NCI-H1048 (cell line): ENCODE results near the gene GATB.

Experiments used
- DNase-seq: peaks from one replicate; lab custom pipeline; 2025; lab: John Stamatoyannopoulos, UW

Gene GATB

DNA sequence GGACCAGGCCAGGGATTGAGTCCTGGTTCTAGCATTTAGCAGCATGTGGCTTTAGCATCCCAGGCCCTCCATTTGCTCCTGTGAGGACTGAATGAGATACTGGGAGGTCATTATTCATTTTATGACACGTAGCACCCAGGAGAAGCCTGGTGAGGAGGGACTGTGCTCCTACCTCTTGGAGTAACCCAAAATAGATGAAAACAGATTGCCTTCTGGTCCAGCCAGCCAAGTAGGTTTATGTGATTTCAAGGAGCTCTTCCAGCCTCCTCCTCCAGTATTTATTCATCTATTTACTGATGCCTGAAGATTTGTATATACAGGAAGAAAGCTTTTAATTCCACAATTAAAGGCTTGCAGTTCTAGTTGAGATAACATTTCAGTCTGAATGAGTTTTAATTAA, 109.3 kb downstream of the GATB start:
- no peak for DNase-seq

DNA sequence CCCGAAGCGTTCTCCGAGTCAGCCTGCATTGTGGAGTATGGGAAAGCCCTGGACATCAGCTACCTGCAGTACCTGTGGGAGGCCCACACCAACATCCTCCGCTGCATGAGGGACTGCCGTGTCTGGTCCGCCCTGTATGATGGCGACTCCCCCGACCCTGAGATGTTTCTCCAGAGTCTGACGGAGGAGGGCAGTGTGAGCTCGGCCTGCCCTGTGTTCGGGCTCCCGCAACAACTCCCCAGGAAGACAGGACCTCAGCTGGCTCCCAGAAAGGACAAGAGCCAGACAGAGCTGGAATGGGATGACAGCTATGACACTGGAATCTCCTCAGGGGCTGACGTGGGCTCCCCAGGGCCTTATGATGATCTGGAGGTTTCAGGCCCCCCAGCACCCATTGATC, 111.3 kb downstream of the GATB start:
- no peak for DNase-seq

DNA sequence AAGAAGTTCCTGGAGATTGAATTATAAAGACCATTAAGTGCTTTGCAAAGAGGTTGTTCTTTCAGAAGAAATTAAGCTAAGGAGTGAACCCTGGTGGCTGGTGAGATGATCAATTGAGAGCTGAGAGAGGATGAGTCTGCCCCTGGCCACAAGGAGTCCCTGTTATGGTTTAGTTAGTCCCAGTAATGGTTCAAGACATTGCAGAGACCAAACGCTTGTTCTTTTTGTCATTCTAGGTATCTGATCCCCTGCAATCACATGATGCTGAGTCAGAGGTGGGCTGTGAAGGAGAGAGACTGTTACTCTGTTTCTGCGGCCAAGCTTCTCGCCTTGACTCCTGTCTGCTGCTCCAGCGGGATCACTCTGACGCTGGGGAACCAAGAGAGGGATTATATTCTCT, 114.5 kb downstream of the GATB start:
- no peak for DNase-seq

DNA sequence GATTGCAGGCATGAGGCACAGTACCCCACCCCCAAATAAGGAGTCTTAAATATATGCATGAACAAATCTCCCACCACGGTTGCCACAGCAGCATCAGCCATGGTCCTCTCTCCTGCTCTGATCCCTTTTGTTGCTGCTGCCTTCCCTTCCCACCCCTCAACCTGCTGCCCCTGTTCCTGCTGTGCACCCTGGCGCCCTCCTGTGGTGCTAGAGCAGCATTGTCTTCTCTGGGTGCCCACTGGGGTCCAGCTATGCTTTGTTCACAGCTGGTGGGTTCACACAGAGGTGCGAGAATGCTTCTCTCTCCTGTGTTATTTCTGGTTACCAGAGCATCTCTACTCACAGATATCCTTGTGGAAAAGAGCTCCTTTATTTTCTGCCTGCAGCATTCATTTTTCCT, 116.2 kb downstream of the GATB start:
- no peak for DNase-seq

DNA sequence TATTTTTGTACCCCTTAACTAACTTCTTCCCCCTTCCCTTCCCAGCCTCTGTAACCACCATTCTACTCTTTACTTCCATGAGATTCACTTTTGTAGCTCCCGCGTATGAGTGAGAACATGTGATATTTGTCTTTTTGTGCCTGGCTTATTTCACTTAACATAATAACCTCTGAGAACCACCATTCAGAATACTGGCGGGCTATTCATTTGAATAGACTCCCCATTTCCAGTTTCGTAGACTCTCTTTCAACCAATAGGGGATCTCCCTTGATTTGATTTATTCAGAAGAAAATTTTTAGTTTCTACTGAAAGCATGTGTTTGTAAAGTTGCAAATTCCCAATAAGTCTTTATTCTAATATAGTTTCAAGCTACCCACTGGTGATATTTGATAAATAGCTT, 117.2 kb downstream of the GATB start:
- no peak for DNase-seq

DNA sequence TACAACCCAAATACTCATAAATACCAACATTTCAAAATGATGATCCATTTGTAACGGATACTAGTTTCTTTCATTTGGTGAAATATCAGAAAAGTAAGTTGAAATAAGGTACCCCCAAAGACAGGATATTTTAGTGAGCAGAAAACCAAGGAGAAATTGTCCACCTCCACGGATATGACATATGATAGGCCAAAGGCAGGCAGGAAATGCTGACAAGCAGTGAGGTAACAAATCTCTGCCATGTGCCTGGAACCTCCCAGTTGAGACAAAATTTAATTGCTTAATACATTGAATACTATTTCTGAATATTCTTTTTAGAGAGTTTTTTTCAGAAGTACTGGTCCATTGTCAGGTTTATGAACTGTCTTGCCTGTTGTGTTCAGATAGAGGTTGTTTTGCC, 118.8 kb downstream of the GATB start:
- DNase-seq, result no peak

DNA sequence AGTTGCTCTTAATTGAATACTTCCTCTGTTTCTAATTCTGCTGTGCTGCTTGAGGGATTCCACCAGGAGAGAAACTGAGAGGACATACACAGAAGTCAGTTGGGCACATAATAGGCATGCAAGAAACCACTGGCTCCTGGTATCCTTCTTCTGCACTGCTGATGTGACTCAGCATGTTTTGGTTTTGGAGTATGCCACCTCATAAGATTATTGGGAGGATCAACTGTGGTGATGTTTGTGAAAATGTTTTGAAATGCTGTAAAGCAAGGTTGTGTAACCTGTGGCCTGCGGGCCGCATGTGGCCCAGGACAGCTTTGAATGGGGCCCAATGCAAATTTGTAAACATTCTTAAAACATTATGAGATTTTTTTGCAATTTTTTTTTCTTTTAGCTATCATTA, 119.6 kb downstream of the GATB start:
- no peak for DNase-seq

DNA sequence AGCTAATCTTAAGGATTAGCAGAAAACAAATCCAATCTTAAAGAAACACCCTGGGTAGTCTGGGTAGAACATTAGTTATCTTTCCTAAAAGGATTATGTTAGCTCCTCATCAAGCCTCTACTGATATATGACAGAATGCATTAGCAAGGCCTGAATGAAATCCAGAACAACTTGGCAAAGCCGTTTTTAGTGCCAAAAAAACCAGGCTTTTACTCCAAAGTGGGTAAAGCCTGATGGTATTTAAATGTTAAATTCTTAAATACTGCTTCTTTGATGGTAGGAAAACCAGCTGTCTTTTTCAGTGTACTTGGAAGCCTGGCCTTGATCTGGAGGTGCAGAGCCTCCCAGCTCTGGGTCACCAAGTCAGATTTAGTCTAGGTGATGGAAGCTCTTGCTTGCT, 120.4 kb downstream of the GATB start:
- DNase-seq, result no peak

DNA sequence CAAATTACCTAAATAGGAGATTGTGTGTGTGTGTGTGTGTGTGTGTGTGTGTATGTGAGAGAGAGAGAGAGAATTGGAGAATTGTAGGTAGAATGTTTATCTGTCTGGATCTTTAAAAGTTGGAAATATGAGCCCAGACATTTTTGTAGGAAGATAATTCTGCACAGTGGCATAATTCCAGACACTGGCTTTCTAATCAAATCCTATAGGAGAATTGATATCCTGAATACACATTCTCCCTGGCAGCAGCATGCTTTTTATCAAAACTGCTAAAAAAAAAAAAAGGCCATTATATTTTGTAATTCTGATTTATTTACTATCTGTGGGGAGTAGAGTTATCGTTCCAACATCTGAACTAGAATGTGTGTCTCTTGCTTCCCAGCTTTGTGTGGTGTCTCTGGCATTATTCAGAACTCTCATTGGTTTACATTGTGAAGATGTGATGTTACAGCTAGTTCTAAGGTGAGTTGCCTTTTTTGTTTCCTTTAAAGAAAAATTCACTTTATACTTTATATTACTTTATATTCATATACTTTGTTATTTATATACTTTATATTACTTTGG, 122.4 kb downstream of the GATB start:
- DNase-seq, result no peak

DNA sequence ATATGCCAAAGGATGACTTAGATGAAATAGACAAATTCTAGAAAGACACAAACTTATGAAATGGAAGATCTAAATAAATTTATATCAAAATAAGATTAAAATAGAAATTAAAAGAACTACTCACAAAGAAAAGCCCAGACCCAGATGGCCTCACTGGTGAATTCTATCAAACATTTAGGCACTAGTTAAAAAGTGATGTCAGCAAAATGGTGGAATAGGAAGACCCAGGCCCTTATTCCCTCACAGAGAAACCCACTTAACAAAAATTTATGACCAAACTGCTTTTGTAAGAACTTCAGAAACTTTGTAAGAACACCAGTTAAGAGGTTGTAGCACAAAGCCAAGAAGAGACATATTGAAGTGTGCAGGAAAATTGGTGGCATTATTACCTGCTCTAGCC, 129.5 kb downstream of the GATB start:
- DNase-seq, result no peak

DNA sequence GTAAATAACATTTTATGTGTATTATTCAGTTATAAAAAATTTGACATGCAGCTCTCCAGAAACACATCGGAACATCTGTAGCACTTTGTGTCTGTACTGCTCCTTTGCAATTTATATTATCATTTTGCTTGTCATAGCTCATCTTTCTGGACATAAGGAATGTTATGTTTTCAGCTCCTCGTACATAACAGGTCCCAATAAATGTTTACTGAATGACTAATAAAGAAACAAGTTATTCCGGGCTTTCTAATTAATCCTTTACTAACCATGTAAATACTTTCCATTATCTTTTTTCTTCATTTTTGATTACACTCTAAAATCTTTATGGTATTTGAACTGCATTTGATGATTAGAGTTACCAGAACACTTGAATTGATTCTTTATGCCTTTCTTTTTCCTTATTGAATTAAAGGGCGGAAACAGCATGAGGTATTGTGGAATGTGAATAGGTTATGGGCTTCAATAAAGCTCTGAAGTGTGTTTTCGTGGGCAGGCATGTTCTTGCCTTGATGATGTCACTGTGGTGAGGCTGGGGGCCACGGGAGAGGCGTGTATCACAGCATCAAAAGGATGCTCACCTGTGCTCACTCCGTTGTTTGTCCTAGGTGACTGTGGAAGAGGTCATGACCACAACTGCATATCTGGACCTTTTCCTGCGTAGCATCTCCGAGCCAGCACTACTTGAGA, 131.6 kb downstream of the GATB start:
- DNase-seq, result no peak

DNA sequence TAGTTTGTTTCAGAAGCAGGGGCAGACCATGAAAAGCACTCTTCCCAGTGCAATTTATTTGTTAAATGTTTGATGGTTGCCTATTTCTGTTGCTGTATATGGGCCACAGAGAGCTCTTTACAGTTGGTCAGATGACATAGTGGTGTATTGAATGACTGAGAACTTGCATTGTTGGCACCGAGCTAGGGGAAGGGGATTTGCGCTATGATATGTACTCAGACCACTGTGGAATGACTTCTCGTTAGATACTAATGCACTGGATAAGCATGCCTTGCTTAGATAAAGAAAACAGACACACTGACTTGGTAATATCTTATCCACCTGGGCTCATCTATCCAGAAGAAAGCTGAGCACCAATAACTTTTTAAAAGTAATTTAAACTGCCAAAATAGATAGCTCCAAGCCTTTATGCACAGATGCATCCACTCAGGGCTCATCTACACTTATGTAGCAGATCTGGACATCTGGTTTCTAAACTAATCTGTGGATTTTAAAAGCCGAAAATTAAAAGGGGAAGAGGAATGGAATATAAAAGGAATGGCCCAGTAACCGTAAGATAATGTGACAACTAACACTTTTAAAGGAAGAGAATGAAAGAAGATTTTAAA, 132.7 kb downstream of the GATB start:
- no peak for DNase-seq

DNA sequence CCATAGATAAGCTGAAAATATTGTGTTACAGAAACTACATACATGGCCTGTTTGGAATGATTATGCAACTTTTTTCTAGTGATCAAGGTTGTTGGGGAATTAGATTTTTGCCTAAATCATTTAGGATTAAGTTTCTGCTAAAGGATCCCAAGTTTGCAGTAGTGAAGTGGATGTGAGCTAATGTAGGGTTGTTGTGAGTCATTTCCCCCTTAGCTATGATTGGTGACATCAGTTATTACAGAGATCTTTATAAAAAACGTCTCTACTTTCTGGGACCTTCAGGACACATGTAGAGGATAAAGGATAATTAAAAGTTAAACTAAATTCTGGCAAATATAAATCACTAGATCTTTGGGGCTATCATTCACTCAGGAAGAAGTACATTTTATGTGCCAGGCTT, 133.3 kb downstream of the GATB start:
- DNase-seq, result no peak

DNA sequence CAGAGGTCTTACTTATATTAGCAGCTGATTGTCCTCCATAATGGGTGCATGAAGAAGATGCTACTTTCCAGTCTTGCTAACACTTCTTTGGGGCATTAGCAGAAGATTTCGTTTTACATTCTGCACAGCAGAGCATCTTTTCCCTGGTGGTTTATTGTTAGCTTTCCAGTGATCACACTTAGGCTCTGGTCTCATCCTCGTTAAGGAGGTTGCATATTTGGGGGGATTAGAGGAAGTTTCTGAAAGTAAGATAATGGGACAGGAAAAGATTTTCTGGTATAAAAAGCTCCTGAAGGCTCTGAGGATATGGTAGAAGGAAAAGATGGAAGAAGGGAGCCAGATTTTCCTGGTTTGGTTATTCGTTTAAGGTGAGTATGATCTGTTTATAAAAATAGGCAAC, 134.1 kb downstream of the GATB start:
- no peak for DNase-seq

DNA sequence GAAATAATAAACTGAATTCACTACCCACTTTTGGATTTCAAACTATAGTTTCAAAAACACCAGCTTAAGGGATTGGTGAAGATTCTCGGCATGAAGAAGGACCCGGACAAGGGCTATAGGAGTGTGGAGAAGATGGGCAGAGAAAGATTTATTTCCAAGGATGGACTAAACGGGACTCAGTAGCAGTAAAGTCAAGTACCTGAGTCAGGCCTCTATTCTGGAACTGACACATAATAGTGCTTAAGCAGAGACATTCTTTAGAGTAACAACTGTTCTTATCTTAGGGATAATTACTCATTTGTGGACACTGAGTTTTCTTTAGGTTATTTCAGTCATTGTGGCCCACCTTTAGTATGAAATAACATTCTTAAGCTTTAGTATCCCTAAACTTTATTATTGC, 134.6 kb downstream of the GATB start:
- DNase-seq, result no peak

DNA sequence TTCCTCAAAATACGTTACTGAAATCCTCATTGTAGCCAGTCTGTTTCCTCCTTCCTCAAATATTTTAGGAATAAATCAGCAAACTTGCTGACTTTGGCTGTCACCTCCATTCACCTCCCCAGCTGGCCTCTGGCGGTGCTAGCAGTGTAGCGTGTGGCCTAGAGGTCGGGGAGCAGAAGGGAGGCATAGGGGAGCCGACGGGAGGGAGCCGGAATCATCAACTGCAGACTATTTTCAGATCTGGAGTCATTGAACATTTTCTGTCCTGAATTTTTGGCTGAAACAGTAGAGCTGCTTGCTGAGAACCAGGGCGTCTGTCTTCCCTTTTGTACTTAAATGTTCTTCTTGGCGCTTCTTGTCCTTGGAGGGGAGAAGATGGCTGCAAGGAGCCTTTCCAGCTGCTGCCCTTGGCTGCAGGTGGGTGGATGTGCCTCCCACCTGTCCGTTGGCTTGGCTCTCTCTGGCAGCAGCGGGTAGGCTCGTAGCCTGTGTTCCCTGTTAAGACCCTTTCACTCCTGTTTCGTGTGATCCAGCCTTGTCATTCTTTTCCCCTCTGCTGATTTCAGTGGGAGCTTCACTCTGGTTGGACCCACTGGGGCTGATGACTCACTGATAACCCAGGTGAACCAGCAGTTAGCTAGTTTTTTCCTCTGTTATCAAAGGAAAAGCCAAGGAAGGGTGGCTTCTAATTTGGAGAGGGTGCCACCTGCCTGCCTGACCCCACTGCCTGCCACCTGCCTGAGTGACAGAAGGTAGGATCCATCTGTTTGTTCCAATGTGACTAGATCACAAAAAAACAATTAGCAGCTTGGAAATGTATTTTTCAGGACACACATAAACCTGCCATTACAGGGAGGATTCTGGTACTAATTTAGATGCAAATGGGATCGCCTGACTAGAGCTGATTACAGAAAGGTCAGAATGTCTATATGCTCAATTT, 135.9 kb downstream of the GATB start:
- DNase-seq, result no peak
